ENCODE results near the gene ASS1. TPM values are rescaled to one million over a fixed set of nuclear protein-coding genes. Genes with fewer than 3 reads are reported as not detected.
"Not testable (repeated sequence)": the region's sequence is repeated elsewhere in the genome, so short reads cannot be mapped to it uniquely, and the experiment has no call there.

The ASS1 gene
- total RNA-seq, 1 experiment from 2014 or later = 40.3 TPM

DNA sequence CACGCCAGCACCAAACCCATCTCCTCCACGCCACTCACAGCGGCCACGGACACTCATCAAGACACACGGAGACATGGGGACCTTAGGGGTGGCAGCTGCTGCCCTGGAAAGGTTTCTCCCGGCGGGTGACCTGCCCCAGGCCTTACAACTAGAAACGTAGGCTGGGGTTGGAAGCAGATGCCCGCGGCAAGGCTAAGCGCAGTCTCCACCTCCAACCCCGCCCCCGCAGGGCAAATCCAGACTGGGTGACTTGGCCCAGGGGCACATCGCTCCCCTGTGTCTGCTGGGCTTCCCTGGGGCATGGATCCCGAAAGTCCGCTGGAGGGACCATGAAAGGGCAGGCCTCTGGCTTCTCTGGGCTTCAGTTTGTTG lies 12.0 kb upstream of the ASS1 start:
- Mint-ChIP-seq H3K4me1 (ENCODE audit: low read depth, unreplicated experiment) (no peaks in the 10 kb centered on the region), H3K4me3 (ENCODE audit: low read depth, unreplicated experiment) (peak overlapping the region; percentile 71), H3K27ac (ENCODE audit: unreplicated experiment) (no peak overlapping the region), H3K27me3 (ENCODE audit: unreplicated experiment) (peaks cover 41% of the 10 kb centered on the region), H3K9me3 (ENCODE audit: low read depth, unreplicated experiment) (peaks cover 3% of the 10 kb centered on the region), H3K36me3 (ENCODE audit: insufficient read depth, unreplicated experiment) (no peaks in the 10 kb centered on the region)
- TF ChIP-seq CTCF (IDR thresholded peaks at IDR 0.05; ENCODE audit: unreplicated experiment) = no peak
- no TSS peak for BruUV-seq (replicated peaks)
- CTCF ChIA-PET = no interaction called here
- no peak for DNase-seq
- intact Hi-C loops (cut with micrococcal nuclease; ENCODE audit: unreplicated experiment) = no loop called here

DNA sequence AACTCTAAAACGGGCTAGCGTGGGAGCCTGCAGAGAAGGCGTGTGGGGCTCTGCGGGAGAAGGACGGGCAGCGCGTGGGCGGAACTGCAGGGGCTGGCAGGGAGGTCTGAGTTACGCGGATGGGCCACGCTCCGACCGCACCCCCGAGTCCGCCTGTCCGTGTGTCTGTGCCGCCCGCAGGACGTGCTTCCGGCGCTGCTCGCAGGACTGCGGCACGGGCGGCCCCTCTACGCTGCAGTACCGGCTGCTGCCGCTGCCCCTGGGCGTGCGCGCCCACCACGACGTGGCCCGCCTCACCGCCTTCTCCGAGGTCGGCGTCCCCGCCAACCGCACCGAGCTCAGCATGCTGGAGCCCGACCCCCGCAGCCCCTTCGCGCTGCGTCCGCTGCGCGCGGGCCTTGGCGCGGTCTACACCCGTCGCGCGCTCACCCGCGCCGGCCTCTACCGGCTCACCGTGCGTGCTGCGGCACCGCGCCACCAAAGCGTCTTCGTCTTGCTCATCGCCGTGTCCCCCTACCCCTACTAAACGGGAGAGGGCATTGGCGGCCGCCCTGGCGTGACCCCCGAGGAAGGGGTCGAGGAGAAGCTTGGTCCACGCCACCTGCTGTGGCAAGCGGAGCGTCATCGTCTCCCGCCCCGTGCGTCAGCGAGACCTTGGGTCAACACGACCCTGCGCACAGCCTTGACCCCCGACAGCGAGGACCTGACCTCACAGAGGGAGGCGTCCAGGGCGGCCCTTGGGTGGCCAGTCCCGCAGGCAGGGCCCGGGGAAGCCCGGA lies 11.4 kb upstream of the ASS1 start:
- Mint-ChIP-seq H3K4me3 (ENCODE audit: low read depth, unreplicated experiment) (peak overlapping the region; percentile 71), H3K9me3 (ENCODE audit: low read depth, unreplicated experiment) (peaks cover 3% of the 10 kb centered on the region)
- CTCF ChIA-PET = interaction anchor here (0.6 kb wide), 1 partner anchor 143 kb away, joined by 3 read pairs; no protein-coding TSS in a partner anchor

DNA sequence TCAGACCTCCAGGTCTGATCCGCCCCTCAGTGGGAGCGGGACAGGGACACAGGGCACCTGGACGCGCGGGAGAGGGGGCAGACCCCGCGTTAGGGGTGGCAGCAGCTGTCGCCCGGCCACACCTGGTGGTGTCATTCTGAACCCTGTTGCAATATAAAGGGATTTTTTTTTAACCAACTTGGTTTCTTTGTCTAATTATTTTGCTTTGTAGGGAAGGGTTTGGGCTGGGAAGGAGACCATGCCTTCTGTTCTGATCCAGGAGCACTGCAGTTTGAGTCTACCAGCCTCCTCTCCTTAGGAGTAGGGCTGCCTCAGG lies 10.9 kb upstream of the ASS1 start:
- H3K27ac Mint-ChIP-seq (ENCODE audit: unreplicated experiment) = no peak overlapping the region
- no TSS peak for BruUV-seq (replicated peaks)
- CTCF ChIA-PET = interaction anchor here (0.6 kb wide), 1 partner anchor 143 kb away, joined by 3 read pairs; no protein-coding TSS in a partner anchor
- no peaks in the 10 kb centered on the region for H3K4me1 Mint-ChIP-seq (ENCODE audit: low read depth, unreplicated experiment)
- intact Hi-C loops (cut with micrococcal nuclease; ENCODE audit: unreplicated experiment) = no loop called here
- H3K36me3 Mint-ChIP-seq (ENCODE audit: insufficient read depth, unreplicated experiment) = peaks cover 4% of the 10 kb centered on the region
- TF ChIP-seq CTCF (IDR thresholded peaks at IDR 0.05; ENCODE audit: unreplicated experiment) = no peak
- H3K4me3 Mint-ChIP-seq (ENCODE audit: low read depth, unreplicated experiment) = peak overlapping the region; percentile 71
- H3K9me3 Mint-ChIP-seq (ENCODE audit: low read depth, unreplicated experiment) = peaks cover 3% of the 10 kb centered on the region
- no peak for DNase-seq
- H3K27me3 Mint-ChIP-seq (ENCODE audit: unreplicated experiment) = peaks cover 41% of the 10 kb centered on the region

More for the DNA sequence above, 11.4 kb upstream of the ASS1 start:
- H3K27ac Mint-ChIP-seq (ENCODE audit: unreplicated experiment) = no peak overlapping the region
- H3K36me3 Mint-ChIP-seq (ENCODE audit: insufficient read depth, unreplicated experiment) = no peaks in the 10 kb centered on the region
- no peaks in the 10 kb centered on the region for H3K4me1 Mint-ChIP-seq (ENCODE audit: low read depth, unreplicated experiment)
- DNase-seq = peak; percentile 61
- peak; percentile 51 for TF ChIP-seq CTCF (IDR thresholded peaks at IDR 0.05; ENCODE audit: unreplicated experiment)
- peaks cover 41% of the 10 kb centered on the region for H3K27me3 Mint-ChIP-seq (ENCODE audit: unreplicated experiment)
- no TSS peak for BruUV-seq (replicated peaks)
- intact Hi-C loops (cut with micrococcal nuclease; ENCODE audit: unreplicated experiment) = no loop called here

DNA sequence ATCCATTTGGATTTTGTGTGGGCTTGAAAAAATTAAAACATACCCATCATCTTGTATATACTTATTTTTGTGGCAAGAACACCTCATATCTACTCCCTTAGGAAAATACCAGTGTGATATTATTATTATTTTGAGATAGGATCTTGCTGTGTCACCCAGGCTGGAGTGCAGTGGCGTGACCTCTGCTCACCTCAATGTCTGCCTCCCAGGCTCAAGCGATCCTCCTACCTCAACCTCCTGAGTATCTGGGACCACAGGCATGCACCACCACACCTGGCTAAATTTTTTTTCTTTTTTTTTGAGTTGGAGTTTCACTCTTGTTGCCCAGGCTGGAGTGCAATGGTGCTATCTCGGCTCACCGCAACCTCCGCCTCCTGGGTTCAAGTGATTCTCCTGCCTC lies 10.1 kb upstream of the ASS1 start:
- H3K27me3 Mint-ChIP-seq (ENCODE audit: unreplicated experiment) = peaks cover 48% of the 10 kb centered on the region
- H3K4me1 Mint-ChIP-seq (ENCODE audit: low read depth, unreplicated experiment); H3K9me3 Mint-ChIP-seq (ENCODE audit: low read depth, unreplicated experiment); H3K27ac Mint-ChIP-seq (ENCODE audit: unreplicated experiment); H3K4me3 Mint-ChIP-seq (ENCODE audit: low read depth, unreplicated experiment); DNase-seq; H3K36me3 Mint-ChIP-seq (ENCODE audit: insufficient read depth, unreplicated experiment); intact Hi-C loops (cut with micrococcal nuclease; ENCODE audit: unreplicated experiment); BruUV-seq (replicated peaks): not testable (repeated sequence)
- CTCF ChIA-PET = interaction anchor here (0.6 kb wide), 1 partner anchor 61 kb away, joined by 3 read pairs; no protein-coding TSS in a partner anchor

All from Calu3 (cell line).